Activated CD8-positive, alpha-beta memory T cell treated with anti-CD3 and anti-CD28 coated beads for 36 hours (primary cell): ENCODE data around the gene BICD2. TPM values are rescaled to one million over a fixed set of nuclear protein-coding genes. Genes with fewer than 3 reads are reported as not detected.

ENCODE experiments used
- CTCF ChIA-PET: fragments of 350-600 bp; sonication (Branson Sonifier 250); formaldehyde crosslinking; loops from one replicate; lab custom pipeline; 2021; ENCODE audit warnings: antibody characterized with exemption; lab: Charles Lee
- POLR2A ChIA-PET: fragments of 350-600 bp; sonication (Branson Sonifier 250); formaldehyde crosslinking; loops from one replicate; lab custom pipeline; 2021; ENCODE audit warnings: antibody characterized with exemption; lab: Charles Lee
- total RNA-seq, 2 experiments: library from RNA; stranded (reverse); gene quantifications; one replicate each; pipeline ENCODE4 v1.2.3, GENCODE V29; 2021

The BICD2 gene
- total RNA-seq, 2 experiments from 2014 or later, result 25.4 to 25.7 TPM

DNA sequence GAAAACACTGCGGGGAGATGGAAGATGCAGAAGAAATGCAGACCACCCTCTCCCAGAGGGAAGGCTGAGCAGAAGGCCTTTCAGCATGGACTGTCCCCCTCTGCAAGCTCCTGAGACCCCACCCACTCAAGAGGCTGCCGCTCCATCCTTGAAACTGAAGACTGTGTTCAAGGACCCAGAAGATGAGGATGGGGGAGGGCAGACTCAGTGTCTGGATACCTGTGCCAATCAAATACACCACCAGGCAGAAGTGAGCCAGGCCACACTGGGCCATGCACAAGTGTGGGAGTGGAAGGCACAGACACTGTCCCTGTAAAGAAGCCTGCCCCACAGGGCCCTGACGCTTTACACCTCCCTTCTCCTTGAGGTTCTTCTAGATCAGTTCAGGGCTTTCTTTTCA, 54.7 kb downstream of the BICD2 start:
- CTCF ChIA-PET, result interaction anchor here (1.0 kb wide), 1 partner anchor 81 kb away, joined by 3 read pairs; no protein-coding TSS in a partner anchor
- POLR2A ChIA-PET, result no interaction called here

DNA sequence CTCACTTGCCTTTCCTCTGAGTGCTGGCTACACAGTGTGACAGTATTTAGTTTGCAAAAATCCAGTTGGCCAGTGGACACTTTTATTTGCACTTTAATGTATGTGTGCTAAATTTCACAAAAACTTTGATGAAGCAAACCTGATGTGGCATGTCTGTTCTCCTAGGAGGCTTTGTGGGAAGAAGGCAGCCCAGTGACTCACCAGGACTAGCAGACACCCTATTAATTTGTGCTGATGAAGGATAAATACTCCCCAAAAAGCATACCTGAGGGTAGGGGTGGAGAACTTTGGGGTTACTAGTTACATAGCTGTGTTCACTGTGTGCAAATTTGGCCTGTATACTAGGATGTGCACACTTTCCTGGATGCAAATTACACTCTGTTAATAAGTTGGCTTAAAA, 55.4 kb downstream of the BICD2 start:
- CTCF ChIA-PET, result interaction anchor here (1.0 kb wide), 1 partner anchor 82 kb away, joined by 3 read pairs; no protein-coding TSS in a partner anchor
- POLR2A ChIA-PET, result no interaction called here

DNA sequence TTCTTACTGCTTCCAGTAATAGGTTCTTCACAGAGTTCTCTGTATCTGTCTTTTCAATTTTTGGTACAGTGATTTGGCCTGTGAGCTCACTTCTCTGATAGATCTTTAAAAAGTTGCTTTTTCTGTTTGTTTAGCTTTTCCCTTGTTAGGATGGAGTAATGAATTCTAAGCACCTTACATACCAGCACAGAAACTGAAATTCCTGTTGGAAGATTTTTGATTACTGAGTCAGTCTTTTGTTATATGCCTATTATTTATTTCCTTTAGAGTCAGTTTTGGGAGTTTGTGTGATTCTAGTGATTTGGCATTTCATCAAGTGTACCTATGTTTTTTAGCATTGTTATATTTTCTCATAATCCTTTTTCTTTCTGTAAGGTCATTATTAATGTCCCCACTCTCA, 57.1 kb downstream of the BICD2 start:
- CTCF ChIA-PET, result no interaction called here
- POLR2A ChIA-PET, result no interaction called here

DNA sequence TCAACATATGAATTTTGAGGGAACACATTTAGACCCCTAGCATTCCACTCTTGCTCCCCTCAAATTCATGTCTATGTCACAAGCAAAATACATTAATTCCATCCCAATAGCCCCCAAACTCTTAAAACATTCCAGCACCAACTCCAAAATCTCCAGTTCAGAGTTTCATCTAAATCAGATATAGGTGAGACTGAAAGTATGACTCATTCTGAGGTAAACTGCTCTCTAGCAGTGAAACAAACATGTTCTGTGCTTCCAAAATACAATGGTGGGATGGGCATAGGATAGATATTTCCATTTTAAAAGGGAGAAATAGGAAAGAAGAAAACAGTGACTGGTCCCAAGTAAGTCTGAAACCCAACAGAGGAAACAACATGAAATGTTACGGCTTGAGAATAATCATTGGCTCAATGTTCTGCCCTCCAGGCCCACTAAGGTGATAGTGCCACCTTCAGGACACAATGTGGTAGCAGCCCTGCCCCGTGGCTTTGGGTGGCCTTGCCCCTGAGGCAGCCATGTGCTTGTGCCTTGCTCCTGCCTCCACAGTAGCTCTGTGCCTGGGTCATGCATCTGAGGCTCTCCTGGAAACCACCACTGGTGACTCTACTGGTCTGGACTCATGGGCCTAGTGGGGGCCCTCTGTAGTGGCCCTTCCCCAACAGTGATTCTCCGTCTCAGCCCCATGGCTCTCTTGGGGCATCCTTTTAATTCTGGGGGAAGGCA, 58.3 kb downstream of the BICD2 start:
- CTCF ChIA-PET, result no interaction called here

DNA sequence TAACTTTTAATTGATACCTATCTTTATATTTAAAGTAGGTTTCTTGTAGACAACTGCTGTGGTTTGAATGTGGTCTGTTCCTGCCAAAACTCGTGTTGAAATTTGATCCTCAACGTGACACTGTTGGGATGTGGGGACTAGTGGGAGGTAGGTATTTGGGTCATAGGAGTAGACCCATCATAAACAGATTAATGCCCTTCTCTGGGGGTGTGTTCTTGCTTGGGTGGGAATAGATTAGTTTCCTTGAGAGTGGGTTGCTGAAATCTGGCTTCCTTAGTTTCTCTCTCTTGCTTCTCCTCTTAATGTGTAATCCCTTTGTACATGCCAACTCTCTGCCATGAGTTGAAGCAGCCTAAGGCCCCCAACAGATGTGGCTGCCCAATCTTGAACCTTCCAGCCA, 60.1 kb downstream of the BICD2 start:
- ChIA-PET CTCF (no interaction called here), POLR2A (no interaction called here)

More for the DNA sequence above, 58.3 kb downstream of the BICD2 start:
- POLR2A ChIA-PET, result no interaction called here

DNA sequence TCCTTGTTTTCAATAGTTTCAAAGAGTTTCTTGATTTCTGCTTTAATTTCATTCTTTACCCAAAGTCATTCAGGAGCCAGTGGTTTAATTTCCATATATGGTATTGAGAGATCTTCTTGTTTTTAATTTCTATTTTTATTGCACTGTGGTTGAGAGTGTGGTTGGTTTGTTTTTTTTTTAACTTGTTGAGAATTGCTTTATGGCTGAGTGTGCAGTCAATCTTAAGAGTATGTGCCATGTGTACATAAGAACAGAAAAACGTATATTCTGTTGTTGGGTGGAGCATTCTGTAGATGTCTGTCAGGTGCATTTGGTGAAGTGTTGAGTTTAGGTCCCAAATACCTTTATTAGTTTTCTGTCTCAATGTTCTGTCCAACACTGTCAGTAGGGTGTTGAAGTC, 68.0 kb downstream of the BICD2 start:
- ChIA-PET POLR2A (no interaction called here), CTCF (no interaction called here)

DNA sequence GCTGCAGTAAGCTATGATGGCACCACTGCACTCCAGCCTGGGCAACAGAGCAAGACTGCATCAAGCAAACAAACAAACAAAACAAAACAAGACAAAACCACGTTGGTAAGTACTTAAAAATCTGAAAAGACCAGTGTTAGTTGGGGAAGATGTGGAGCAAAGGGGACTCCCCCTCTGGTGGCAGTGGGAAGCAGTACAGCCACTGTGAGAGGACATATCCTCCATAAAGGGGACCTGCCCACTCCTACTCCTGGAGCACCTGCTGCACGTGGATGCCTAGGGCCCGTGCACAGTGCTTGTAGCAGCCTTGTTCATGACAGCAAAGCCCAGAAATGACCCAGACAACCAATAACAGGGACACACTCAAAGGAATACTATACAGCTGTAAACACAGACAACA, 77.7 kb downstream of the BICD2 start:
- CTCF ChIA-PET, result interaction anchor here (0.7 to 0.8 kb wide), 2 partner anchors 8 to 578 kb away, joined by 3 read pairs; no protein-coding TSS in a partner anchor

DNA sequence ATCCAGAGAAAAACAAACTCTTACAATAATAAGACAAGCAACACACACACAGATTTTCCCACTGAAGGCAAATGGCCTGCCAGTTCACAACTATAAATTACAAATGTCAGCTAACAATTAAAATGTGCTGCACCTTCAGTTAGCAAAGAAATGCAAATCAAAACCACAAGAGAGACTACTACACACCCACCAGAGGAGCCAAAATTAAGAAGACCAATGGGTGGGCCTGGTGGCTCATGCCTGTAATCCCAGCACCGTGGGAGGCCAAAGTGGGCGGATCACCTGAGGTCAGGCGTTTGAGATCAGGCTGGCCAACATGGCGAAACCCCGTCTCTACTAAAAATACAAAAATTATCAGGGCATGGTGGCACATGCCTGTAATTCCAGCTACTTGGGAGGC, 79.6 kb downstream of the BICD2 start:
- CTCF ChIA-PET, result no interaction called here
- POLR2A ChIA-PET, result no interaction called here

More for the DNA sequence above, 77.7 kb downstream of the BICD2 start:
- POLR2A ChIA-PET, result no interaction called here

DNA sequence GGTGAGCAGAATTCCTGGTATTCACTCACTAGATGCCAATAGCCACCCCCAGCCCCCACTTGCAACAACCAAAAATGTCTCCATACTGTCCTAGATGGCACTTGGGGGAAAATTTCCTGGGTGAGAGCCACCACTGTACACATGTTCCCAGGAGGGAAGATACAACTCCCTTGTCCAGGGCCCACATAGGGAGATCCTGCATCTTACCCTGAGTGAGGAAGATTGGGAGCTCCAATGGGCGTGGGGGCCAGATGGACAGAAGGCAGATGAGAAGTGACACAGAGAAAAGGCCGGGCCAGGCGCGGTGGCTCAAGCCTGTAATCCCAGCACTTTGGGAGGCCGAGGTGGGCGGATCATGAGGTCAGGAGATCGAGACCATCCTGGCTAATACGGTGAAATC, 82.4 kb downstream of the BICD2 start:
- ChIA-PET POLR2A (no interaction called here), CTCF (no interaction called here)

DNA sequence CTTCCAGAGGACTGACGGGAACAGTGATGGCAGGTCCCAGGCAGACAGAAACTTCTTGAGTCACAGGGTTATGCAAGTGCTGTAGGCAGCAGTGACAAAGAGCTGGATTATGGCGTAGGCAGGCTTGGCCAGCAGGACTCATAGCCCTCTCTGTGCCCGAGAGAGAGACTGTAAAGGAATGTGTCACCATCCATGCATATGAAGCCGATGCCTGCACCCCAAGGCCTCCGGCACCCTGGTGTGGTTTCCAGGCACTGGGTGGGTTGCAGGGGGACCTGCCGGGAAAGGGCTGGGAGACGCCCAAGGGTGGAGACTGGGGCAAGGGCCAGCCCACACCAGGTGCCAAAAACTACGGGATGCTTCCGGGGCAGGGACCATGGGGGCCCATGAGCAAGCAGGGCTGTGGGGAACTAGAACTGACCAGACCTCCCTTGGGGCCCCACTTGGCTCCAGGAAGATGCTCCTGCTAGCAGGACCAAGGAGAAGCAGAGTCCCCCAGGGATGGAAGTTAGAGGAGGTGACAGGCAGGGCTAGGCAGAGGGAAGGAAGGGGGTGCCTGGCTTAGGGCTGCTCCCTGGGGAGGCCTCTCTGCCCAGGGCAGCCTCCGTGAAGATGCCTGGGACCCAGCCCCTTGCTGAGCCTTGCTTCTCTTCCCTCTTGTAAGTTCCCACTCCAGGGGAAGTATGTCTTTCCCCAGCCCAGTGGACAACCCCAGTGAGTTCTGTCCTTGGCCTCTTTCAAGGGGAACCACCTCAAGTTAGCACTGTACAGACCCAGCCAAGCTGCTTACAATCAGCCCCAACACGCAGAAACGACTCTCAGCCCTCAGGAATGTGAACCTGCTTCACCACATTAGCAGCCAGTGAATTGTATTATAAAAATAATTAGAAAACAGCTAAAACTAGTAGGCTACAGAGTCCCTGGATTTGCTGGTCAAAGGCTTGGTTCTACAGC, 84.2 kb downstream of the BICD2 start:
- ChIA-PET POLR2A (no interaction called here), CTCF (no interaction called here)

DNA sequence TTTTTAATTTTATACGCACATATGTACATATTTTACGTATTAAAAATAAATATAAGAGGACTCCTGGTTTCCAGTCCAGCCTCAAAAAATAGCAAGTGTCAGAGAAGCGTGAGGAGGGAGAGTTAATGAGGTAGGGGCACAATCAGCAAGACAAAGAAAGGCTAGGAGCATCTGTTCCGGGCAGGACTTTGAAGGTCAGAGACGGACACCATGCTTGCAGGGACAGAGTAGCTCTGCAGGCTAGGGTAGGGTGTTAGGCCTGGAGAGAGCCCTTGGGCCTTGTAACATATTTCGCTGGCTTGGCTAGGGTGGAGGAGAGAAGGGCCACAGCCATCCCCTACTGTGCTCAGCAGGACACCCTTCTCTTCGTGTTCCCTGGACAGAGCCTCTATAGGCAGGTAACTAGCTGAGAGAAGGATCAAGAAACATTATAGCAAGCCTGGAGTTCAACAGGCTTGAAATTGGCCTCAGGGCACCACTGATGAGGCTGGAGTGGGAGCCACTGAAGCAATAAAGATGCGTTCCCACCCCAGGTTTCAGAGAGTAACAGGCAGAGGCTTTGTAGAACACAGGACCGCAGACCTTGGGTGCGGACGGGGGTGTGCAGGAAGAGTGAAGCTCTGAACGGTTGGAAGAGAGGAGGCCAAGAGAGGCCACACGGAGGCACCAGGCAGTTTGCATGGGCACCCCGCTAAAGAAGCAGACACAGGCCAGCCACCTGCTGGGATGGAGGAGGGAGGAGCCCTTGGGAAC, 85.0 kb downstream of the BICD2 start:
- CTCF ChIA-PET, result no interaction called here
- POLR2A ChIA-PET, result no interaction called here

DNA sequence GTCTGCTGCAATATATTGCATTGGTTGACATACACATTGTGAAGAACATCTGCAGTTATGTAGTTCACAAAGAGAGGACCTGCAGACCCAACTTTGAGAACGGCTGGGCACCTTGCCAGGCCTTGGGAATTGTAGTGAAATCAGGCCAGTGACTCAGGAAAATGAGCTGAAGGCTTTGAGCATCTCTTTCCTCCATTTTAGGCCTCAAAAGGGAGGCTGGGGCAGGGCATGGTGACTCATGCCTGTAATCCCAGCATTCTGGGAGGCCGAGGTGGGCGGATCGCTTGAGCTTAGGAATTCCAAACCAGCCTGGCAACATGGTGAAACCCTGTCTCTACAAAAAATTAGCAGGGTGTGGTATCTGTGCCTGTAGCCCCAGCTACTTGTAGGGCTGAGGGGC, 93.3 kb downstream of the BICD2 start:
- CTCF ChIA-PET, result interaction anchor here (1.3 kb wide), 1 partner anchor 17 kb away, joined by 4 read pairs; no protein-coding TSS in a partner anchor
- POLR2A ChIA-PET, result interaction anchor here (1.1 kb wide), 1 partner anchor 782 kb away, joined by 3 read pairs; the partner anchor contains the start of gene FAM120AOS

DNA sequence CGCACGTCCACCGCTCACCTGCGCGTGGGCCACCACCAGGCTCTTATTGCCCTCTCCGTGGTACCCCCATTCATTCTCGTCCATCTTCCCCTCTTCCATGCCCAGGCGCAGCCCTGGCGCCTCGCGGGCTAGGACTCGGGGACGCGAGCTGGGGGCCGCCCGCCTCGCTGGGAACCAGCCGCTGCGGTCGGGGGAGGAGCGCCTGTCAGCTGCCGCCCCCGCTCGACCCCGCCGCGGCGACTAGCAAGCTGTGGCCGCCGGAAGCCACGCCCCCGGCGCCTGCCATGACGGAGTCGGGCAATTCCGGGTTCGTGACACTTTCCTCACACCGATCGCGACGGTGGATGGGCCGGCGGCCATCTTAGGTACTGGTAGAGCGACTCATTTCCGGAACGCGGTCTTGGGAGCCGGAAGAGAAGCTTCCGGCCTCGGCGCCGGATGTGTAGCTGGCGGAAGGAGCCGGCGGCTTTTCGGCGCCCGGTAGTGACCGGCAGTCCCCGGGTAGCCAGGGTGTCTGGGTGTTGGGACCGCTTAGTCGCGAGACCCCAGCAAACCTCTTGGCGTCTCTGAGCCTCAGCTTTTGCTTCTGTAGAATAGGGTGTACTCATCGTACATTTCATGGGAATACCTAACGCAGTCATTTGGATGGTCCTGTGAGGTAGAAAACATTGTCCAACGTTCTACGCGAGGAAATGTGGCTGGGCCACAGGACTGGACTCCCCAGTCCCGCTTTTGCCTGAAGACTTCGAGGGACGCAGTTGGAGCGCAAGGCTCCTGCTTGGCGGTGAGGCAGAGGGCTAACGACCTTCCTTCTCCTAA, 94.5 kb downstream of the BICD2 start, which contains the start of gene IPPK:
Gene IPPK, minus strand, starts transcription at position 242 of the 819 bp plus-strand sequence. Its CDS starts 143 bp downstream, at position 99.
- CTCF ChIA-PET, result interaction anchor here (0.5 to 1.3 kb wide), 4 partner anchors 16 to 1600 kb away, joined by 3 to 4 read pairs (median 3); no protein-coding TSS in a partner anchor
- POLR2A ChIA-PET, result interaction anchor here (0.6 to 1.2 kb wide), 8 partner anchors 10 to 783 kb away, joined by 3 to 7 read pairs (median 4); partner anchors contain the start of genes BICD2, CENPP and FAM120AOS

DNA sequence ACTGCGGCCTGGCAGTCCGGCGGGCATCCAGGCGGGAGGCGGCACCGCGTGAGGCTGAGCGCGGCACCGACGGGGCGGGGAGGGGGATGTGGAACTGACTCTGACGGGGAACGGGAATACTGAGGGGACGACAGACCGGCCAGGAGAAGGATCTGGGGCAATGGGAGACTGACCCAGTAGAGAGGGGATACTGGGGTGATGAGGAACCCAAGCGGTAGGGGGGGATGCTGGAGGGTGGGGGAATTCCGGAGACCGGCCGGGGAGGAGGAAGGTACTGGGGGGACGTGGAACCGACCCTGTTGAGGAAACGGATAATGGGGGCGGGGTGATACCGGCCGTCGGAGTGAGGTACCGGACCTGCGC, 95.1 kb downstream of the BICD2 start:
- ChIA-PET POLR2A (interaction anchor here (0.9 to 1.2 kb wide), 3 partner anchors 122 to 343 kb away, joined by 3 to 6 read pairs (median 4); partner anchors contain the start of gene CENPP), CTCF (no interaction called here)

DNA sequence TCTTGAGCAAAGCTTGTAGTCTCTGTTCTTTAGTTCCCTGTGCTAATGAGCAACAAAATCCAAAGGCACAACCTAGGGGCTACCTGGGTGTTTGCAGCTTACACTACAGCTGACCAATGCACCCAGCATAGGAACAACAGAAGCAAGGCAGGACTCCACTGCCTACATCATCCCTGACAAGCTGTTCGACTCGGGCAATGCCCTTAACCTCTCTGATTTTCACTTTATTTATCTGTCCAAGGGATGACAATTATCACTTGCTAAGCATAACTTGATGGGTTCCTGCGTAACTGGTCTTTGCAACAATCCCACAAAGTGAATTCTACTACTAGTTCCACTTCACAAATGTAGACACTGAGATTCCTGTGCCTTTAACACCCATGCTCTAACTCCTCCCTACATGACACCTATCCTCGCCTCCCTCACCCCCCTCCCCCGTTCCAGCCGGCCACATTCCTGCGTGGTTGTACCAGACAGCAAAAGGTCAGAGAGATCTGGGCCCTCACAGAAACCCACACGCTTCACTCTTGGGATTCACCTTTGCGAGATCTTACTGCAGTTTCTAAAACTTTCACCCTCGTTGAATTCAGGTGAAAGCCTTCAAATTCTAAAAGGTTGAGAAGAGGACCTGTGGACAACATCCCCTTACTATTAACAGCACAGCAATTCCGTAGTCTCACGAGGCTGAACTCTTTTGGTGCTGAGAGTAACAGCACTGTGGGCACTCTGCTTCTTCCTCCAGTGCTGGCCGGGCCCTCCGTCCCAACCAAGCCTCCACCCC, 95.7 kb downstream of the BICD2 start:
- CTCF ChIA-PET, result no interaction called here
- POLR2A ChIA-PET, result no interaction called here

DNA sequence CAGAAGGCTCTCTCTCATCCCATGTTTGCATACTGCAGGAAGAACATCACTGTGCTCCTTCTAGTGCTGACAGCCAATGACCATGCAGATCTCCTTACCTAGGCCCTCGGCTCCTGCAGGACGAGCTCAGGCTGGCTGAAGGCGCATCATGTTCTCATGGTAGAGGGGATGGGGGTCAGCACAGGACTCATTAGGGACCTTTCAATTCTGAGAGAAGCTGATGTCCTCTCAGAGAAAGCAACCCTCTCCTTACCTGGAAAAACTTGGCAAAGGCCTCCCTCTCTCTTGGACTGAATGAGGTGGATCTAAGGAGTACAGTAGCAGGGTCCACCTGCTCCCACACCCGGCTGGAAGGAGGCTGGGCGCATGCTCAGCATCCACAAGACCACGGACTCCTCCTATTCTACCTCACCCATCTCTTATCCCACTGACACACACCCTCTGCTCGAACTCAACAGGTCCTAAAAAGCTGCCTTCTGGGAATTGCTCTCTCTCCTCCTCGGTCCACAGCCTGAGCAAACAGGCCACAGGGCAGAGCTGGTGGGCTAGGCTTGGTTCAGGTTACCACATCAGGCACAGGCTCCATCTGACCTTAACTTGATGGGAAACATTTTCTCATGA, 97.6 kb downstream of the BICD2 start:
- CTCF ChIA-PET, result interaction anchor here (1.4 kb wide), 1 partner anchor 529 kb away, joined by 3 read pairs; no protein-coding TSS in a partner anchor
- POLR2A ChIA-PET, result no interaction called here

DNA sequence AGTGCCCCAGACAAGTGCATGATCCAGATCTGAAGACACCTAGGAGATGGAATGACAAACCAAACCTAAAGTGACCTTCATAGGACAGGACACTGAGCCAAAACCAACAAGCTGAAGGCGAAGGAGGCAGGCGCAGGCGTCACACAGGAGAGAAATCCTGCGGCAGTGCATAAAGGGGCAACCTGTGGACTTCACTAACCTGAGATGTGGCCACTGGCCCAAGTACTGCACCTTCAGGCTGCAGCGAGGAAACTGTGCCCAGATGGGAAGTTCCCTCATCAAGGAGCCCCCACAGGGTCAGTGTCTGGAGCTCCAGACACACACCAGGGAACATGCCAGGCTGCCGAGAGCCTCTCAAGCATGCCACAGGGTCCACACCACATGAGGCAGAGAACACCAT, 98.4 kb downstream of the BICD2 start:
- ChIA-PET CTCF (no interaction called here), POLR2A (no interaction called here)
